Effector memory CD8-positive, alpha-beta T cell (primary cell): ENCODE measurements around the gene HDAC8.

Experiments used
- ATAC-seq: fragments of 150-1000 bp; cut with Tn5 transposase; replicated peaks from 2 replicates; pipeline ENCODE4 v1.10.0; 2021; ENCODE audit warnings: mild to moderate bottlenecking, moderate library complexity
- DNase-seq, 3 experiments: peaks; one replicate each; pipeline ENCODE4 v3.0.0; 2021
- H3K27ac Mint-ChIP-seq, 2 donors: one replicate each; pipeline ENCODE4 v1.8.0; 2022; ENCODE audit warnings: mild to moderate bottlenecking in 2 of 2, mixed read lengths in 2 of 2, moderate library complexity in 2 of 2
- H3K27me3 Mint-ChIP-seq, 2 donors: one replicate each; pipeline ENCODE4 v1.8.0; 2022; ENCODE audit warnings: mixed read lengths in 2 of 2
- H3K36me3 Mint-ChIP-seq: one replicate; pipeline ENCODE4 v1.8.0; 2022; ENCODE audit warnings: mild to moderate bottlenecking, moderate library complexity, mixed read lengths; ENCODE audit not compliant: insufficient read depth
- H3K4me1 Mint-ChIP-seq, 2 donors: one replicate each; pipeline ENCODE4 v1.8.0; 2022; ENCODE audit warnings: low read depth in 2 of 2, mixed read lengths in 2 of 2
- H3K4me3 Mint-ChIP-seq, 2 donors: one replicate each; pipeline ENCODE4 v1.8.0; 2022; ENCODE audit warnings: mild to moderate bottlenecking in 2 of 2, mixed read lengths in 2 of 2, moderate library complexity in 2 of 2
- H3K9me3 Mint-ChIP-seq, 2 donors: one replicate each; pipeline ENCODE4 v1.8.0; 2022; ENCODE audit warnings: mixed read lengths in 2 of 2

Gene HDAC8

DNA sequence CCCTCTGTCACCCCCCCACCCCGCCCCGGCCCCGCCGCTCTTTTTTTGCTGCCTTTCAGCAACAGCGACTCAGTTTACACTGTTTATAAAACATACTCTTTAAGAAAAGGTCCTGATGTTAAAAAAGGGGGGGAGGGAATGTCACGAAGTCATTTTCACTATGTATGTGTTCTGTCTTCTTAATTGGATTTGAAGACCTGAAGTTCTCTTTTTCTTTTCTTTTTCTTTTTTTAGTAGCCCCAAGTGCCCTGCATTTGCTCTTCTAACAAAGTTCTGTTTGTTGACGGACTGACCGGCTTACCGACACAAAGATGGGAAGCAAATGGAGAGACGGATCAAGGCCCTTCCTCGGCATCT, 264.5 kb downstream of the HDAC8 start:
- Mint-ChIP-seq H3K36me3 (peaks cover 7% of the 10 kb centered on the region), H3K4me3 (peak overlapping the region; percentile 93 to 95), H3K9me3 (no peaks in the 10 kb centered on the region), H3K4me1 (peaks cover 16 to 20% of the 10 kb centered on the region in 2 donors), H3K27me3 (peaks cover 38 to 66% of the 10 kb centered on the region in 2 donors), H3K27ac (no peak overlapping the region)
- ATAC-seq (no peak), DNase-seq (no peak)

DNA sequence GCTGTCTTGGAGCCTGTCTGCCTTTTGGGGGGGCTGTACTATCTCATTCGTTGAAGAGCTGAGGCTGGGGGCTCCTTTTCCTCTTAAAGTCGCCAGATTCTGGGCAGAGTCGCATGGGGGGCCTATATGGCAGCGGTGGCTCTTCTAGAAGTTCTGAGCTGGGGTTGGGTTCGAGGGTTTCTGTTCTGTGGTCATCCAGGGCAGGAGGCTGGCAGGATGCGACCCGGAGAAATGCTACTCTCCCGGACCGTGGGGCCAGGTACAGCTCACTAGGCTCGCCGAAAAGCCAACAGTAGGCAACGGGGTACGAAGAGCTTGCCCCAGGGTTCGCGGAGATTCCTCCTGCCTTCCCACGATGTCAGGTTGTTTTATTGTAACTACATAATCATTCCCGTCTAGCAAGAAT, 265.0 kb downstream of the HDAC8 start:
- Mint-ChIP-seq H3K36me3 (peaks cover 7% of the 10 kb centered on the region), H3K27ac (no peak overlapping the region), H3K4me1 (peaks cover 16 to 20% of the 10 kb centered on the region in 2 donors), H3K27me3 (peaks cover 40 to 70% of the 10 kb centered on the region in 2 donors), H3K4me3 (peak overlapping the region; percentile 93 to 95), H3K9me3 (no peaks in the 10 kb centered on the region)
- no peak for DNase-seq
- no peak for ATAC-seq

DNA sequence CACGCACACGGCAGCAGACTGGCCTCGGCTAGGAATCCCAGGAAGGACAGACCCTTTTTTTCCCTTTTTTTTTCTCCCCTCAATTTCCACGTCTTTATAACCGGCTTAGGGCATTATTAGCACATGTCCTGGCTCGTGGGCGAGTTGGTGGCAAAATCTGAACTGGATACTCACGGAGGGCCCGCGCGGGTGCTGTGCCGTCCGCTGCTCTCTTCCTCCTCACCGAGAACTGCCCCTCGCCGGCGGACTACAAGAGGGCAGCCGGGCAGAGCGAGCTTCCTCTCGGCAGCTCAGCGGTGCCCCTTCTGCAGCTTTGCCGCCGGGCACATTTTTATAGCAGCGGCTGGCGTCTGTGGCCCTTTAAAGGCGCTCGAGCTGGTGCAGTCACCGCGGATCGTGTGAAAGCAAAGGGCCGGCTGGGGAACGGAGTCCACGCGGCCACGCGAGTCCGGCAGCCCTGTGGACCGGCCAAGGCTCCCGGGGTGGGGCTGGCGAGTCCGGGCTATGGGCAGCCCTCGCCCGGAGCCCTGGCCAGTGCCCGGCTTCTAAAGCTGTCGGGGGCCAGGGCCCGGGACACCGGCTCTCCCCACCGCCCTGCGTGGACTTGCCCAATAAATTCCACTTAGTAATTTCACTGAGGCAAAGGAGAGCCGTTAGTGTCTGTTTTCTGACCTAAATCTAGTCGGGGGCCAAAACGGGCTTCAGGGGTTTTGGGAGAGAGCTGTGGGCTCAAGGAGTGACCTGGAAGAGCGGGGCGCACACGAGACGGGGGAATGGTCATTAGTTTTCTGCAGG, 265.6 kb downstream of the HDAC8 start:
- H3K4me3 Mint-ChIP-seq, result peak overlapping the region; percentile 93 to 95
- no peak overlapping the region for H3K27ac Mint-ChIP-seq
- peak in 2 of 3 experiments; percentile 6 to 12 for DNase-seq
- peaks cover 42 to 71% of the 10 kb centered on the region in 2 donors for H3K27me3 Mint-ChIP-seq
- ATAC-seq, result peak; percentile 46
- peaks cover 7% of the 10 kb centered on the region for H3K36me3 Mint-ChIP-seq
- peaks cover 16 to 20% of the 10 kb centered on the region in 2 donors for H3K4me1 Mint-ChIP-seq
- no peaks in the 10 kb centered on the region for H3K9me3 Mint-ChIP-seq

DNA sequence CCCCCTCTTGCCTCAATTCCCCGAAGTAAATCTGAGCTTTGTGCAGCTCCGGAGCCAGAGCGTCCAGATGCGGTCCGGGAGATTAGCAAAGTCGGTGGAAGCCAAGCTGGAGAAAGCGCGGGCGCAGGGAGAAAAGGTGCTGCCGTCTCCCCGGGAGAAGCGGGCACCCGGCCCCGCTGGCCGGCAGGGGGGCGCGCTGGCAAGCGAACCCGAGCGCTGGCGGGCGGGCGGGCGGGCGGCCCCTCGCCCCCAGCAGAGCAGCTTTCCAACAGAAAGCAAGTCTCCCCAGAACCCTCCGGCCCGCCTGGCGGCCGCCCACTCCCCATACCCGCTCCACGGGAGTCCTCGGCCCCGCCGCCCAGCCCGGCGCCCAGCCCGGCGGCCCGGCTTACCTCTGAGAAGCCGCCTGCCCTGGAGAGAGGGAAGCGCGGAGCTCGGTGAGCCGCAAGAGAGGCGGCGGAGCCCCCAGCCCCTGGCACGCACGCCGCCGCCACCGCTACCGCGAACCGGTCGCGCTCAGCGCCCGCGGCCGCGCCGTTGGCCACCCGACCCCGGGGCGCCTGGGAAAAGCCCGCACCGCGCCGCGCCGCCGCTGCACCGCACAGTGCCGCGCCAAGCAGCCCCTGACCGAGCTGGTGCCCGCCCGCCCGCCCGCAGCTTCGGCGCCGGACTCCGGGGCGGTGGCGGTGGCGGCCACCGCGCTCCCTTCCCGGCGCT, 266.4 kb downstream of the HDAC8 start:
- DNase-seq, result no peak
- peak; percentile 11 for ATAC-seq
- H3K27ac Mint-ChIP-seq, result no peak overlapping the region
- H3K36me3 Mint-ChIP-seq, result peaks cover 7% of the 10 kb centered on the region
- peak overlapping the region; percentile 93 to 95 for H3K4me3 Mint-ChIP-seq
- peaks cover 42 to 79% of the 10 kb centered on the region in 2 donors for H3K27me3 Mint-ChIP-seq
- H3K4me1 Mint-ChIP-seq, result peaks cover 16 to 20% of the 10 kb centered on the region in 2 donors
- H3K9me3 Mint-ChIP-seq, result no peaks in the 10 kb centered on the region

DNA sequence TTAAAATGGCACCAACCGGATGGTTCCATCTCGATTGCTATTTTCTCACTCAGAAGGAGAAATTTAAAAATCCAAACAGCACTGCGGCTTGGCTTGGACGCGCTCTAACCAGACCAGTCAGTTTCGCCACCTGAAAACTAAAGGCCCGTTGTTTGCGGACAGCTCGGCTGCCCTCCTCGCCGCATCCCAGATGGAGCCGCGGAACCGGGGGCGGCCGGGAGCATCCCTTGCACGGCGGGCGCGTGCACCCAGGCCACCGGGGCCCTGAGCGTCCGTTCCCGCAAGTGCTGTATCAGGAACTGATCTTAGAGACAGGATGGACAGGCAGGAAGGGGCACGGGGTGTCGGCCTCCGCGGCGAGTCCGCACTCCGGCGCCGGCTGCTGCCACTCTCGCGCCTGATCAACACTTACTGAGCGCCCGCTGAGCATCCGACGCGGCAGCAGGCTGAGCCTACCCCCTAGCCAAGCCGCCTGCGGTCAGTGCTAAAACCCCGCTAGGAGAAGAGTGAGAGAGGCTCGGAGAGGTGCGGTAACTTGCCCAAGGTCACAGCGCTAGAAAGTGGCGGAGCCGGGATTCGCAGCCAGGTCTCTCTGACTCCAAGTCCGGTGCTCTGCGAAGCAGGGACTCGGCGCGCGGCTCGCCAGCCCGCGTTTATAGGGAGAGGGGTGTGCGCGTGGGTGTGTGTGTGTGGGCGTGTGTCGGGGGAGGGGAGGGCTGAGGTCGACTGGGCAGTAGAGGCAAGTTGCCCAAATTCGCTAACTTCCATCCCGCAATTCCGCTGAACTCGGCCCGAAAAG, 267.2 kb downstream of the HDAC8 start, which contains the start of gene CITED1:
TSS of gene CITED1 (minus strand) at position 629 of the 799 bp plus-strand sequence. CDS start 3,045 bp downstream, outside the sequence.
- Mint-ChIP-seq H3K36me3 (peaks cover 7% of the 10 kb centered on the region), H3K27me3 (peaks cover 42 to 86% of the 10 kb centered on the region in 2 donors), H3K4me1 (peaks cover 16 to 20% of the 10 kb centered on the region in 2 donors), H3K4me3 (peak within 1 kb of the TSS; percentile 93 to 95), H3K9me3 (no peaks in the 10 kb centered on the region), H3K27ac (peak within 1 kb of the TSS in 1 of 2 donors; percentile 15)
- DNase-seq, result no peak
- peak; percentile 52 for ATAC-seq

DNA sequence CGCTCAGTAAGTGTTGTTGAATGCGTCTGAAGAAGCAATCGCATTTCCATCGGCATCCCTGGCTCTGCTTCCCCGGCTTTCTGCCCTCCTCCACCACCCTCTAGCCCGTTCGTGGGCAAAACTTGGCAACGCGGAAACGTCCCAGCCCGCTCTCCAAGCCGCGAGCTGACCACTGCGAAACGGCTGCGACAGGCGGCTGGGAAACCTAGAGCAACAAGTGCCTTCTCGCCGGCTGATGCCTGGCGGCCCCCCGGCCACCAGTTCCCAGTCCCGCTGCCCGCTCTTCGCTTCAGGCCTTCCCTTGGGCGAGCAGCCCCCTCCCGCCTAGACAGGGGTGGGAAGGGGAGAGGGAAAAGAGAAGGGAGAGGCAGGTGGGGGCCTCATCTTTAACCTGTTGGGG, 267.8 kb downstream of the HDAC8 start:
- H3K36me3 Mint-ChIP-seq, result peaks cover 7% of the 10 kb centered on the region
- H3K4me1 Mint-ChIP-seq, result peaks cover 16 to 20% of the 10 kb centered on the region in 2 donors
- DNase-seq (no peak), ATAC-seq (no peak)
- H3K9me3 Mint-ChIP-seq, result no peaks in the 10 kb centered on the region
- H3K27ac Mint-ChIP-seq, result peak overlapping the region in 1 of 2 donors; percentile 15
- peaks cover 46 to 93% of the 10 kb centered on the region in 2 donors for H3K27me3 Mint-ChIP-seq
- peak overlapping the region; percentile 20 to 82 for H3K4me3 Mint-ChIP-seq

DNA sequence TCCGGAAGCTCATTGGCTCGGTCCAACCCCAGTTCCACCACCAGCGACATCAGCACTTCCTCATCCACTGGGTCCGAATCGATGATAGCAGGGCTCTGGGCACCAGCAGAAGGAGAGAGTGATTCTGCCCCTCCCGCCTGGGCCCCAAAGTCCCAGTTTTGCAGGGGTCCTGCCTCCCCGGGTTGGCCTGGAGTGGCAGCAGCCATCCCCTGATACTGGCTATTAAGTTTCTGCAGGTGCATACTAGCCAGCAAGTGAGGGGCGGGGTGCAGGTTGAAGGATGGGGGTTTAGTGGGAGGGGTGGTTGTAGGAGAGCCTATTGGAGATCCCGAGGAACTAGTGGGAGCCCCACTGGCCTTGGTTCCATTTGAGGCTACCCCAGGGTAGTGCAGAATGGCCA, 270.9 kb downstream of the HDAC8 start:
- peaks cover 4% of the 10 kb centered on the region for H3K36me3 Mint-ChIP-seq
- H3K9me3 Mint-ChIP-seq, result no peaks in the 10 kb centered on the region
- peaks cover 54 to 94% of the 10 kb centered on the region in 2 donors for H3K27me3 Mint-ChIP-seq
- peaks cover under 1 to 10% of the 10 kb centered on the region in 2 donors for H3K4me1 Mint-ChIP-seq
- no peak overlapping the region for H3K4me3 Mint-ChIP-seq
- DNase-seq, result no peak
- ATAC-seq, result no peak
- H3K27ac Mint-ChIP-seq, result no peak overlapping the region

DNA sequence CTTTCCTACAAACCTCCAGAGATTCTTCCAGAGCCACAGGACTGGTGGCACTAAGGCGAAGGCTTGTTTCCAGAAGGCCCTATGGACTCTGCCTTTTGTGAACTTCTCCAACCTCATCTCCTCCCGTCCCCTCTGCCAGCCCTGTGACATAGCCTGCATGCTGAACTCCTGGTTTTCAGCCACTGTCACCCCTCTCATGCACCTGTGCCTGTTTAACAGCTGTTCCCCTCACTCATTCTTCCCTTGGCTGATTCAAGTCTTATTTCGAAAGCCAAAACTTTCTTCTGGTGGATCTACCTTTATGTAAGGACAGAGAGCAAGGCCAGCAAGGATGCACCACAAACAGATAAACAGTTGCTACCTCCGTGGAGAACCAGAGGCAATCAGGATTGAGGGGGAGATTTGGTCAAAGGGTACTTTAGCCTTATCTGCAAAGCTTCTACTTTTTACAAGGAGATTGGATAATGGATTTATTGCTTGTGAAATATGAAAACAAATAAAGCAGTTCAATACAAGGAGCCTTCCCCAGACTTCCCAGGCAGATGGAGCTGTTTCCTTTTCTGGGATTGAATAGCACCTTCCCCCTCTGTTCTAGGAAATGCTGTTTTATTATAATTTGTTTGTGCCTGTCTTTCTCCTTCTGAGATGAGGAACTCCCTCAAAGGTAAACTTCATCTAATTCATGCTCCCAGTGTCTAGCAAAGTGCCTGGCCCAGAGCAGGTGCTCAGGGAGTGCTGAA, 272.6 kb downstream of the HDAC8 start:
- Mint-ChIP-seq H3K27me3 (peaks cover 64 to 96% of the 10 kb centered on the region in 2 donors), H3K4me3 (no peak overlapping the region), H3K36me3 (no peaks in the 10 kb centered on the region)

DNA sequence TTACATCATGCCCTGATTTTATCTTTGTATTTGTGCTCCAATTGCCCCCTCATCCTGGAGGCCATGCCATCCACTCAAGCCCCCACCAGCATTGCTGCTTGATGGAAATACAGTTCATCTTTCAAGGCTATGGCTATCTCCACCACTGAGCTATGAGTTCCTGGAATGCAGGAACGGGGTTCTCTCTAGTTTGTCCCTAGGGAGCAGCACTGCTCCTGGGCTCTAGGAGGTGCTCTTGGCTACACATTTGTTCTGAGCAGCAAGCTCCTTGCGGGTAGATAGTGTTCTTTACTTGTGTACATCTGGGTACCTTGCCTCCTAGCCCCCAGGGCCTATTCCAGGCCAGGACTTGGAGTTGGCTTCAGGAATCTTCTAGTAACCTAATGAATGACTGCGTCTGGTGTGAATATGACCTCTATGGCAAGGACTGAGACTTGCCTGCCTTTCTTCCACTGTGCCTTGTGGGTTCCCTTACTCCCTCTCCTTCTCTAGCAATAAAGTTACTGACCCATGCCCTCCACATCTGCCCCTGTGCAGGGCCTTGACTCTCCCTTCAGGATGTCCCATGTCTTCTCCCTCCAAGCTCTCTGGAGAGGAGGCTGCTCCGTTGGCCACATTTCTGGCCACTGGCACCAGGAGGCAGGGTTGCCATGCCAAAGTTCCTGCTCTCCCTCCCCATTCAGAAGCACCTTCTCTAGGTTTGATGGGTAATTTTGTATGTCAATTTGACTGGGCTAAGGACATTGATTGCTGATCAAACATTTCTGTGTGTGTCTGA, 274.5 kb downstream of the HDAC8 start:
- DNase-seq, result no peak
- peak; percentile 26 for ATAC-seq
- H3K4me3 Mint-ChIP-seq, result no peak overlapping the region

More for the DNA sequence above, 272.6 kb downstream of the HDAC8 start:
- Mint-ChIP-seq H3K27ac (no peak overlapping the region), H3K9me3 (no peaks in the 10 kb centered on the region), H3K4me1 (peaks cover 0 to 4% of the 10 kb centered on the region in 2 donors)
- DNase-seq (no peak), ATAC-seq (no peak)

DNA sequence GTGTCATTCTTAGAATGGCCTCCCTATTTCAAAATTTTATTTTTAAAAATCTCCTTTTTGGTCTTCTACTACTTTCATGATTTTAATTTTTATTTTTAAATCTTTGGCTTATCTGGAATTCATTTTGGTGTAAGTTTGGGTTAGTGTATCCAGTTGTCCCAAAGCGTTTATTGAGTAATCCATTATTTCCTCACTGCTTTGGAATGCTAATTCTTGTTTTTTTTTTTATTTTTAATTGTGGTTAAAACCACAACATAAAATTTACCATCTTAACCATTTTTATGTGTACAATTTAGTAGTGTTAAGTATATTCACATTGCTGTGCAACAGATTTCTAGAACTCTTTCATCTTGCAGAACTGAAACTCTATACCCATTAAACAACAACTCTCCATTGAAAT, 275.7 kb downstream of the HDAC8 start:
- DNase-seq (no peak), ATAC-seq (no peak)
- Mint-ChIP-seq H3K9me3 (no peaks in the 10 kb centered on the region), H3K27me3 (peaks cover 53 to 78% of the 10 kb centered on the region in 2 donors), H3K36me3 (no peaks in the 10 kb centered on the region), H3K4me1 (no peaks in the 10 kb centered on the region), H3K4me3 (no peak overlapping the region), H3K27ac (no peak overlapping the region)

More for the DNA sequence above, 274.5 kb downstream of the HDAC8 start:
- Mint-ChIP-seq H3K27me3 (peaks cover 52 to 78% of the 10 kb centered on the region in 2 donors), H3K36me3 (no peaks in the 10 kb centered on the region), H3K27ac (no peak overlapping the region), H3K9me3 (no peaks in the 10 kb centered on the region), H3K4me1 (no peaks in the 10 kb centered on the region)

DNA sequence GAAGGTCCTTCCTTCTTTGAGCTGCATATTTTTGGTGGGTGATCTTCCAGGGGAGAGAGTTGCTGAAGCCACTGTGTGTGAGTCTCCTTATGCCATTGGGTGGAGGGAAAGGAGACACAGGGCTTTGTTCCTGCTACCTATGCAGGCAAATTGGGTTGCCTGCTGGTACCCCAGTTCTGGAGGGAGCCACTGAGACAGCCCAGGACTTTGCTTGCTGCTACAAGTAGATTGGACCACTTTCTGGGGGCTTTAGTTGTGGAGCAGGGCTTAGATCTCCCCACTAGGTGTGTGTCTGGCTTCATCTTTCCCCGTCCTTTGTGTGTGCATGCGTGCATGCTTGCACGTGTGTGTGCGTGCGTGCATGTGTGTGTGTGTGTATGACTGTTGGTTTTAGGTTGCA, 276.9 kb downstream of the HDAC8 start:
- Mint-ChIP-seq H3K4me3 (no peak overlapping the region), H3K27me3 (peaks cover 53 to 68% of the 10 kb centered on the region in 2 donors), H3K27ac (no peak overlapping the region), H3K36me3 (no peaks in the 10 kb centered on the region), H3K4me1 (no peaks in the 10 kb centered on the region), H3K9me3 (no peaks in the 10 kb centered on the region)
- ATAC-seq (no peak), DNase-seq (no peak)

DNA sequence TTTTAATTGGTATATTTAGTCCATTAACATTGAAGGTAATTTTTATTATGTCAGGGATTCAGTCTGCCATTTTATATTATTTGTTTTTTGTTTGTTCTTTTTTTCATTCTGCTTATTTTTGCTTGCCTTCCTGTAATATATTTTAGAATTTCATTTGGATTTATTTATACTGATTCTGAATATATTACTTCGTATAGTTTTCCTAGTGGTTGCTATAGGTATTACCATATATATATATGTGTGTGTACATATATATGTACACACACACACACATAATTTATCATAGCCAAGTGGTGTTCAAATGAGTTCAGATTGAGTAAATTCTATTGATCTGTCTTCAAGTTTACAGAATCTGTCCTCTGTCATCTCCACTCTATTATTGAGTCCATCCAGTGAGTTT, 278.1 kb downstream of the HDAC8 start:
- Mint-ChIP-seq H3K27ac (no peak overlapping the region), H3K4me3 (no peak overlapping the region), H3K27me3 (peaks cover 55 to 63% of the 10 kb centered on the region in 2 donors), H3K9me3 (no peaks in the 10 kb centered on the region), H3K4me1 (no peaks in the 10 kb centered on the region), H3K36me3 (no peaks in the 10 kb centered on the region)
- DNase-seq (no peak), ATAC-seq (no peak)
